ENCODE measurements around the gene DDX24.

DNA sequence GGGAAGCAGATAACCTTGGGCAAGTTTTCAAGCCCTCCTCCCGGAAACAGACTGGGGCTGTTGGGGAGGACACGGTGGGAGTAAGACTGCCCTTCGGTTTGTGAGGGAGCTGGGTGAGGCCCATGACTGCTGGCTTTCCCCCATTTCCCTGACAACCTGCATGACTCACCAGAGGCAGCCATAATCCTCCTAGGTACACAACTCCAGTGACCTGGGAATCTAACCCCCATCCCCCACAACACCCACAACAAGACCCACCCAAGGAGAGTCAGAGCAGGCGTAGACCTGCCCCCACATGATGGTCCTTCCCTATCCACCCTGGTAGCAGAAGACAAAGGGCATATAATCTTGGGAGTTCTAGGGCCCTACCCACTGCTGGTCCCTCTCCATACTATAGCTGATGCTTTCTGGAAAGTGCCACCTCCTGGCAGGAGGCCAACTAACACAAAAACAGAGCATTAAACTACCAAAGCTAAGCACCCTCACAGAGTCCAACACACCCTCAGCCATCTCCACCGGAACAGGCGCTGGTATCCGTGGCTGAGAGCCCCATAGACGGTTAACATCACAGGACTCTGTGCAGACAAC lies 14.8 kb downstream of the DDX24 start:
- TF ChIP-seq, protein P1, sequence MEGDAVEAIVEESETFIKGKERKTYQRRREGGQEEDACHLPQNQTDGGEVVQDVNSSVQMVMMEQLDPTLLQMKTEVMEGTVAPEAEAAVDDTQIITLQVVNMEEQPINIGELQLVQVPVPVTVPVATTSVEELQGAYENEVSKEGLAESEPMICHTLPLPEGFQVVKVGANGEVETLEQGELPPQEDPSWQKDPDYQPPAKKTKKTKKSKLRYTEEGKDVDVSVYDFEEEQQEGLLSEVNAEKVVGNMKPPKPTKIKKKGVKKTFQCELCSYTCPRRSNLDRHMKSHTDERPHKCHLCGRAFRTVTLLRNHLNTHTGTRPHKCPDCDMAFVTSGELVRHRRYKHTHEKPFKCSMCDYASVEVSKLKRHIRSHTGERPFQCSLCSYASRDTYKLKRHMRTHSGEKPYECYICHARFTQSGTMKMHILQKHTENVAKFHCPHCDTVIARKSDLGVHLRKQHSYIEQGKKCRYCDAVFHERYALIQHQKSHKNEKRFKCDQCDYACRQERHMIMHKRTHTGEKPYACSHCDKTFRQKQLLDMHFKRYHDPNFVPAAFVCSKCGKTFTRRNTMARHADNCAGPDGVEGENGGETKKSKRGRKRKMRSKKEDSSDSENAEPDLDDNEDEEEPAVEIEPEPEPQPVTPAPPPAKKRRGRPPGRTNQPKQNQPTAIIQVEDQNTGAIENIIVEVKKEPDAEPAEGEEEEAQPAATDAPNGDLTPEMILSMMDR (conservative IDR thresholded peaks at IDR 0.05), result no peak
- no peak for TF ChIP-seq EZH2 (IDR thresholded peaks at IDR 0.05; ENCODE audit: low read depth)
